GM12872 (cell line): Measurements from ENCODE around the gene SELP.

ENCODE experiments used
- CTCF ChIP-seq: IDR thresholded peaks from 3 replicates; pipeline ENCODE4 v1.5.1; 2011; ENCODE audit warnings: low read depth, mild to moderate bottlenecking, low read length, moderate library complexity; ENCODE audit not compliant: insufficient read depth

The SELP gene

GRCh38 chr1:169623132-169623926, 6.6 kb downstream of the SELP start:
- no peak for TF ChIP-seq CTCF

DNA sequence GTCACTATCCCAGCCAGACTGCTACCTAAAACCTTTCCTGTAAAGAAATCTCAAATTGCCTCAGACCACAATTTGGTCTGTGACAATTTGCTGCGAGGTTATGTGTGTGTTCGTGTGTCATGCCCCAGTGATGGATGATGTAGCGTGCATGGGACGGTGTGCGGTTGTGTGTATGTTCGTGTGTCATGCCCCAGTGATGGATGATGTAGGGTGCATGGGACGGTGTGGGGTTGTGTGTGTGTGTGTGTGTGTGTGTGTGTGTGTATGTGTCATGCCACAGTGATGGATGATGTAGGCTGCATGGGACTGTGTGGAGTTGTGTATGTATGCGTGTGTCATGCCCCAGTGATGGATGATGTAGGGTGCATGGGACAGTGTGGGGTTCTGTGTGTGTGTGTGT, 9.4 kb downstream of the SELP start:
- TF ChIP-seq CTCF, result no peak

GRCh38 chr1:169618367-169618766, 11.6 kb downstream of the SELP start:
- no peak for TF ChIP-seq CTCF

GRCh38 chr1:169615803-169616202, 14.1 kb downstream of the SELP start:
- TF ChIP-seq CTCF, result no peak

- TF ChIP-seq CTCF, result no peak
These were observed 19.1 kb downstream of the SELP start for GRCh38 chr1:169610858-169611257.

- no peak for TF ChIP-seq CTCF
These were observed 19.8 kb downstream of the SELP start for GRCh38 chr1:169610108-169610507.

DNA sequence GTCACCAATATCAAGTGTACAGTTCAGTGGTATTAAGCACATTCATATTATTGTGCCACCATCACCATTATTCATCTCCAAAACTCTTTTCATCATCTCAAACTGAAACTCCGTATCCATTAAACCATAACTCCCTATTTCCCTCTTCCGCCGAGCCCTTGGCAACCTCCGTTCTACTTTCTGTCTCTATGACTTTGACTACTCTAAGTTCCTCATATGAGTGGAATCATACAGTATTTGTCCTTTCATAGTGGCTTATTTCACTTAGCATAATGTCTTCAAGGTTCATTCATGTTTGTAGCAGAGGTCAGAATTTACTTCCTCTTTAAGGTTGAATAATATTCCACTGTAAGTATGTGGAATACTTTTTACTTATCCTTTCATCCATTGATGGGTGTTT, 21.7 kb downstream of the SELP start:
- no peak for TF ChIP-seq CTCF
